ENCODE measurements around the gene TP53INP2. TPM values are rescaled to one million over a fixed set of nuclear protein-coding genes. Genes with fewer than 3 reads are reported as not detected.

Gene TP53INP2
- total and polyA plus RNA-seq, 2 experiments from 2014 or later: 2.7 to 3.3 TPM

DNA sequence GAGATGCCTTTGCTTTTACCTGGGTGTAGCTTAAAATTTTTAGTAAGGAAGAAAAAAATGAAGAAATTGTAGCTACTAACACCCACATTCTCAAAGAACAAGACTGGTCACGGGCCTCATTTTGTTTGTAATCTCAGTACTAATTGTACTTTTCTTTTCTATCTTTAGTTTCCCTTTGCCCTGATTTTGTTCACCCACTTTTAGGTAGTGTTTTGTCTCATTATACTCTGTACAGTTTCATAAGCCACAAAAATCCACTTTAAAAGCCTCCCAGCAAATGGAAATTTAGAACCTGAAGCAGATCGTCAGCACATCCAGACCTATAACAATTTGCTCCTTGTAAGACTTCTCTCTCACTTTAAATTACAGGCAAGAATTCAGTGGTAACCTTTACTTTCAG is 43.3 kb downstream of the TP53INP2 start:
- no peaks in the 10 kb centered on the region for H3F3A ChIP-seq (replicated peaks; ENCODE audit: low read depth)
- DNase-seq (ENCODE audit: low spot score): no peak
- no peaks in the 10 kb centered on the region for H4K20me1 ChIP-seq (replicated peaks; ENCODE audit: insufficient read depth)
- no peaks in the 10 kb centered on the region for H3K9me2 ChIP-seq (ENCODE audit: insufficient read depth)
- H3K27ac Mint-ChIP-seq: no peak overlapping the region
- H3K27me3 ChIP-seq (ENCODE audit: insufficient read depth): no peaks in the 10 kb centered on the region
- no peaks in the 10 kb centered on the region for H3K9me3 Mint-ChIP-seq
- H3K4me2 ChIP-seq: no peak overlapping the region
- no peak overlapping the region for H3K4me3 ChIP-seq
- no peaks in the 10 kb centered on the region for H3K4me1 Mint-ChIP-seq
- TF ChIP-seq CREB1 (CRISPR knock-in tag; IDR thresholded peaks at IDR 0.05; ENCODE audit: low read depth) (no peak), POLR2AphosphoS5 (IDR thresholded peaks at IDR 0.05; ENCODE audit: low read depth) (no peak), ZNF114 (CRISPR knock-in tag; IDR thresholded peaks at IDR 0.05) (no peak)
- TF ChIP-seq, protein P1, sequence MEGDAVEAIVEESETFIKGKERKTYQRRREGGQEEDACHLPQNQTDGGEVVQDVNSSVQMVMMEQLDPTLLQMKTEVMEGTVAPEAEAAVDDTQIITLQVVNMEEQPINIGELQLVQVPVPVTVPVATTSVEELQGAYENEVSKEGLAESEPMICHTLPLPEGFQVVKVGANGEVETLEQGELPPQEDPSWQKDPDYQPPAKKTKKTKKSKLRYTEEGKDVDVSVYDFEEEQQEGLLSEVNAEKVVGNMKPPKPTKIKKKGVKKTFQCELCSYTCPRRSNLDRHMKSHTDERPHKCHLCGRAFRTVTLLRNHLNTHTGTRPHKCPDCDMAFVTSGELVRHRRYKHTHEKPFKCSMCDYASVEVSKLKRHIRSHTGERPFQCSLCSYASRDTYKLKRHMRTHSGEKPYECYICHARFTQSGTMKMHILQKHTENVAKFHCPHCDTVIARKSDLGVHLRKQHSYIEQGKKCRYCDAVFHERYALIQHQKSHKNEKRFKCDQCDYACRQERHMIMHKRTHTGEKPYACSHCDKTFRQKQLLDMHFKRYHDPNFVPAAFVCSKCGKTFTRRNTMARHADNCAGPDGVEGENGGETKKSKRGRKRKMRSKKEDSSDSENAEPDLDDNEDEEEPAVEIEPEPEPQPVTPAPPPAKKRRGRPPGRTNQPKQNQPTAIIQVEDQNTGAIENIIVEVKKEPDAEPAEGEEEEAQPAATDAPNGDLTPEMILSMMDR (conservative IDR thresholded peaks at IDR 0.05; ENCODE audit: low read depth in 2 of 2): no peak
- H3K36me3 ChIP-seq (ENCODE audit: insufficient read depth): no peaks in the 10 kb centered on the region
- H3K4me3 Mint-ChIP-seq: no peak overlapping the region
- no peak for ATAC-seq
- no peaks in the 10 kb centered on the region for H3K79me2 ChIP-seq (replicated peaks; ENCODE audit: insufficient read depth)
- no peak overlapping the region for H3K27ac ChIP-seq (ENCODE audit: low read depth)
- H2AFZ ChIP-seq: no peak overlapping the region
- H3K27me3 Mint-ChIP-seq (ENCODE audit: insufficient read depth, low read depth, poor library complexity): no peaks in the 10 kb centered on the region
- H3K36me3 Mint-ChIP-seq (ENCODE audit: low read depth): no peaks in the 10 kb centered on the region; the same call in 2 of the 3 replicates
- H3K4me1 ChIP-seq (ENCODE audit: insufficient read depth): no peaks in the 10 kb centered on the region

DNA sequence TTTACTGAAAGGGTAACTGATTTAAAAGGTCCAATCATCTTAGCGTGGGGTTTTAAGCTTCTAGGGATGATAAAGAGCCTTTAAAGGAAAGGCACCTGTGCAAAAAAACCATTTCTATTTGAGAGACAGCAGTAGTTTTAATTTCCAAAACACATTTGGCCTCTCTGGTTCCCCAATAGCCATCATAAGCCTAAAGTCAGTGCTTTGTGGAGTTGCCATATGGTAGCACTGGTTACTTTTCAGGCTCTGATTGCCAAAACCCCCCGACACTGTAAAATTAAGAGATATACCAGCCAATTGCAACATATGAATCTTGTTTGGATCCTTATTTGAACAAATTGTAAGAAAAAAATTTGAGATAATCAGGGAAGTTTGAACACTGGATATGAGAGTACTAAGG is 44.6 kb downstream of the TP53INP2 start:
- Histone ChIP-seq H4K20me1 (replicated peaks; ENCODE audit: insufficient read depth) (no peaks in the 10 kb centered on the region), H3K79me2 (replicated peaks; ENCODE audit: insufficient read depth) (no peaks in the 10 kb centered on the region), H3K4me2 (no peak overlapping the region), H3K36me3 (ENCODE audit: insufficient read depth) (no peaks in the 10 kb centered on the region), H3K27me3 (ENCODE audit: insufficient read depth) (no peaks in the 10 kb centered on the region), H3K27ac (ENCODE audit: low read depth) (no peak overlapping the region), H3K4me1 (ENCODE audit: insufficient read depth) (no peaks in the 10 kb centered on the region), H3K9me2 (ENCODE audit: insufficient read depth) (no peaks in the 10 kb centered on the region), H2AFZ (no peak overlapping the region), H3F3A (replicated peaks; ENCODE audit: low read depth) (no peaks in the 10 kb centered on the region), H3K4me3 (no peak overlapping the region)
- Mint-ChIP-seq H3K4me1 (no peaks in the 10 kb centered on the region; the same call in 2 of the 3 replicates), H3K4me3 (no peak overlapping the region), H3K27me3 (ENCODE audit: insufficient read depth, low read depth, poor library complexity) (no peaks in the 10 kb centered on the region), H3K27ac (no peak overlapping the region), H3K36me3 (ENCODE audit: low read depth) (no peaks in the 10 kb centered on the region; the same call in 2 of the 3 replicates), H3K9me3 (no peaks in the 10 kb centered on the region)
- no peak for ATAC-seq
- no peak for DNase-seq (ENCODE audit: low spot score)
- no peak for TF ChIP-seq POLR2AphosphoS5 (IDR thresholded peaks at IDR 0.05; ENCODE audit: low read depth)
- TF ChIP-seq, protein P2, sequence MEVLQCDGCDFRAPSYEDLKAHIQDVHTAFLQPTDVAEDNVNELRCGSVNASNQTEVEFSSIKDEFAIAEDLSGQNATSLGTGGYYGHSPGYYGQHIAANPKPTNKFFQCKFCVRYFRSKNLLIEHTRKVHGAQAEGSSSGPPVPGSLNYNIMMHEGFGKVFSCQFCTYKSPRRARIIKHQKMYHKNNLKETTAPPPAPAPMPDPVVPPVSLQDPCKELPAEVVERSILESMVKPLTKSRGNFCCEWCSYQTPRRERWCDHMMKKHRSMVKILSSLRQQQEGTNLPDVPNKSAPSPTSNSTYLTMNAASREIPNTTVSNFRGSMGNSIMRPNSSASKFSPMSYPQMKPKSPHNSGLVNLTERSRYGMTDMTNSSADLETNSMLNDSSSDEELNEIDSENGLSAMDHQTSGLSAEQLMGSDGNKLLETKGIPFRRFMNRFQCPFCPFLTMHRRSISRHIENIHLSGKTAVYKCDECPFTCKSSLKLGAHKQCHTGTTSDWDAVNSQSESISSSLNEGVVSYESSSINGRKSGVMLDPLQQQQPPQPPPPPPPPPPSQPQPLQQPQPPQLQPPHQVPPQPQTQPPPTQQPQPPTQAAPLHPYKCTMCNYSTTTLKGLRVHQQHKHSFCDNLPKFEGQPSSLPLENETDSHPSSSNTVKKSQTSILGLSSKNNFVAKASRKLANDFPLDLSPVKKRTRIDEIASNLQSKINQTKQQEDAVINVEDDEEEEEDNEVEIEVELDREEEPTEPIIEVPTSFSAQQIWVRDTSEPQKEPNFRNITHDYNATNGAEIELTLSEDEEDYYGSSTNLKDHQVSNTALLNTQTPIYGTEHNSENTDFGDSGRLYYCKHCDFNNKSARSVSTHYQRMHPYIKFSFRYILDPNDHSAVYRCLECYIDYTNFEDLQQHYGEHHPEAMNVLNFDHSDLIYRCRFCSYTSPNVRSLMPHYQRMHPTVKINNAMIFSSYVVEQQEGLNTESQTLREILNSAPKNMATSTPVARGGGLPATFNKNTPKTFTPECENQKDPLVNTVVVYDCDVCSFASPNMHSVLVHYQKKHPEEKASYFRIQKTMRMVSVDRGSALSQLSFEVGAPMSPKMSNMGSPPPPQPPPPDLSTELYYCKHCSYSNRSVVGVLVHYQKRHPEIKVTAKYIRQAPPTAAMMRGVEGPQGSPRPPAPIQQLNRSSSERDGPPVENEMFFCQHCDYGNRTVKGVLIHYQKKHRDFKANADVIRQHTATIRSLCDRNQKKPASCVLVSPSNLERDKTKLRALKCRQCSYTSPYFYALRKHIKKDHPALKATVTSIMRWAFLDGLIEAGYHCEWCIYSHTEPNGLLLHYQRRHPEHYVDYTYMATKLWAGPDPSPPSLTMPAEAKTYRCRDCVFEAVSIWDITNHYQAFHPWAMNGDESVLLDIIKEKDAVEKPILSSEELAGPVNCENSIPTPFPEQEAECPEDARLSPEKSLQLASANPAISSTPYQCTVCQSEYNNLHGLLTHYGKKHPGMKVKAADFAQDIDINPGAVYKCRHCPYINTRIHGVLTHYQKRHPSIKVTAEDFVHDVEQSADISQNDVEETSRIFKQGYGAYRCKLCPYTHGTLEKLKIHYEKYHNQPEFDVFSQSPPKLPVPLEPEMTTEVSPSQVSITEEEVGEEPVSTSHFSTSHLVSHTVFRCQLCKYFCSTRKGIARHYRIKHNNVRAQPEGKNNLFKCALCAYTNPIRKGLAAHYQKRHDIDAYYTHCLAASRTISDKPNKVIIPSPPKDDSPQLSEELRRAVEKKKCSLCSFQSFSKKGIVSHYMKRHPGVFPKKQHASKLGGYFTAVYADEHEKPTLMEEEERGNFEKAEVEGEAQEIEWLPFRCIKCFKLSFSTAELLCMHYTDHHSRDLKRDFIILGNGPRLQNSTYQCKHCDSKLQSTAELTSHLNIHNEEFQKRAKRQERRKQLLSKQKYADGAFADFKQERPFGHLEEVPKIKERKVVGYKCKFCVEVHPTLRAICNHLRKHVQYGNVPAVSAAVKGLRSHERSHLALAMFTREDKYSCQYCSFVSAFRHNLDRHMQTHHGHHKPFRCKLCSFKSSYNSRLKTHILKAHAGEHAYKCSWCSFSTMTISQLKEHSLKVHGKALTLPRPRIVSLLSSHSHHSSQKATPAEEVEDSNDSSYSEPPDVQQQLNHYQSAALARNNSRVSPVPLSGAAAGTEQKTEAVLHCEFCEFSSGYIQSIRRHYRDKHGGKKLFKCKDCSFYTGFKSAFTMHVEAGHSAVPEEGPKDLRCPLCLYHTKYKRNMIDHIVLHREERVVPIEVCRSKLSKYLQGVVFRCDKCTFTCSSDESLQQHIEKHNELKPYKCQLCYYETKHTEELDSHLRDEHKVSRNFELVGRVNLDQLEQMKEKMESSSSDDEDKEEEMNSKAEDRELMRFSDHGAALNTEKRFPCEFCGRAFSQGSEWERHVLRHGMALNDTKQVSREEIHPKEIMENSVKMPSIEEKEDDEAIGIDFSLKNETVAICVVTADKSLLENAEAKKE (CRISPR knock-in tag; IDR thresholded peaks at IDR 0.05): no peak
- TF ChIP-seq EZH2phosphoT487 (IDR thresholded peaks at IDR 0.05; ENCODE audit: unreplicated experiment): no peak
- TF ChIP-seq STAT1 (IDR thresholded peaks at IDR 0.05; ENCODE audit: unreplicated experiment): no peak
